GM19463 (cell line): ENCODE data around the gene EN2.
A peak's percentile ranks its signal among the peaks of the same experiment; 100 is the strongest.

ENCODE experiments used
- ATAC-seq: cut with Tn5 transposase; IDR thresholded peaks from one replicate; pipeline ENCODE4 v1.9.1; 2021; ENCODE audit warnings: mild to moderate bottlenecking, moderate library complexity; ENCODE audit not compliant: unreplicated experiment

EN2 gene

GRCh38 chr7:155458111-155458877 is at the start of gene EN2:
Gene EN2 (plus strand): TSS chr7:155458129. CDS start chr7:155458378, 249 bp downstream.
- ATAC-seq = no peak

- no peak for ATAC-seq
These were observed 49.0 kb upstream of the EN2 start for GRCh38 chr7:155408651-155409586.

GRCh38 chr7:155409980-155410379 is 47.9 kb upstream of the EN2 start:
- ATAC-seq = no peak

GRCh38 chr7:155410431-155410830 is 47.5 kb upstream of the EN2 start:
- ATAC-seq = no peak

GRCh38 chr7:155411718-155412415 is 46.1 kb upstream of the EN2 start:
- no peak for ATAC-seq

- peak; percentile 86 for ATAC-seq
These were observed 45.3 kb upstream of the EN2 start for GRCh38 chr7:155412416-155413253.

GRCh38 chr7:155414547-155415492 is 43.1 kb upstream of the EN2 start:
- ATAC-seq = no peak

GRCh38 chr7:155416646-155417380 is 41.1 kb upstream of the EN2 start:
- no peak for ATAC-seq

GRCh38 chr7:155418304-155418703 is 39.6 kb upstream of the EN2 start:
- no peak for ATAC-seq

GRCh38 chr7:155418941-155419755 is 38.8 kb upstream of the EN2 start:
- no peak for ATAC-seq

GRCh38 chr7:155420116-155420515 is 37.8 kb upstream of the EN2 start:
- no peak for ATAC-seq

GRCh38 chr7:155422151-155422550 is 35.8 kb upstream of the EN2 start:
- no peak for ATAC-seq

GRCh38 chr7:155422599-155423336 is 35.2 kb upstream of the EN2 start:
- ATAC-seq = no peak

- no peak for ATAC-seq
These were observed 34.3 kb upstream of the EN2 start for GRCh38 chr7:155423337-155424285.

- ATAC-seq = no peak
These were observed 33.5 kb upstream of the EN2 start for GRCh38 chr7:155424301-155425010.
